NCI-H2081 treated with DMSO at 0.1 percent for 48 hours (cell line): ENCODE measurements around the gene ARHGAP27.
"Not testable (repeated sequence)": the region's sequence is repeated elsewhere in the genome, so short reads cannot be mapped to it uniquely, and the experiment has no call there.

Source experiments
- DNase-seq: peaks from one replicate; lab custom pipeline; 2025; lab: John Stamatoyannopoulos, UW

Gene ARHGAP27

DNA sequence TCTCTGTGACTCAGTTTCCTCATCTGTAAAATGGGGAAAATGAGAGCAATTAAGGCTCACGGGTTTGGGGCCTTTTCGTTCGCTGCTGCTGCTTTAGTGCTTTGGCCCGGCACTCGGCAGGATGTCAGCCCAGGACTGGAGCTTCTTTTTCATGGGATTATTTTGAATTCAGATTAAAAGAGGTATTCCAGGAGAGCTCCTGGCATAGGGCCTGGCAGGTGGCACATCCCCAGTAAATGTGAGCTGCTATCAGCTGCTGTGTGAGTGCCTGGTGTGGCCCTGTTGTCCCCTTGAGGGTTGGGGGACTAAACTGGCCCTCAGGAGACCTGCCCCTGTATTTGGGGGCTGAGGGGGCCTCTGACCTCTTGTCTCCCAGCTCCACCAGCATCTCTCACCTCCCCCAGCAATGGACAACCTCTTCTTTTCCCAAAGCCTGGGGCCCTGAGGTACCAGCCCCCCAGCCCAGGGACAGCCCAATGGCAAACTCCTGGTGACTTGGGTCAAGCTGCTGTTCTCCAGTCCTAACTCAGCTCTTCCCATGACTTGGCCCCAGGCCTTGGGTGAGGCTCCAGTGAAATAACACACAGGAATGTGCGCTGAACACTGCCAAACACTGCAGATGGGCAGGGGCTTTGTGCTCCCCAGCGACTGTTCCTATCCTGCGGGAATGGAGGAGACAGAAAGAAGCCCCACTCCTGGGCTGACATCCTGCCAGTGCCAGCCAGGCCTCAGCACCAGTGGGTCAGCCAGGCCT, 14.4 kb upstream of the ARHGAP27 start:
- not testable (repeated sequence) for DNase-seq

DNA sequence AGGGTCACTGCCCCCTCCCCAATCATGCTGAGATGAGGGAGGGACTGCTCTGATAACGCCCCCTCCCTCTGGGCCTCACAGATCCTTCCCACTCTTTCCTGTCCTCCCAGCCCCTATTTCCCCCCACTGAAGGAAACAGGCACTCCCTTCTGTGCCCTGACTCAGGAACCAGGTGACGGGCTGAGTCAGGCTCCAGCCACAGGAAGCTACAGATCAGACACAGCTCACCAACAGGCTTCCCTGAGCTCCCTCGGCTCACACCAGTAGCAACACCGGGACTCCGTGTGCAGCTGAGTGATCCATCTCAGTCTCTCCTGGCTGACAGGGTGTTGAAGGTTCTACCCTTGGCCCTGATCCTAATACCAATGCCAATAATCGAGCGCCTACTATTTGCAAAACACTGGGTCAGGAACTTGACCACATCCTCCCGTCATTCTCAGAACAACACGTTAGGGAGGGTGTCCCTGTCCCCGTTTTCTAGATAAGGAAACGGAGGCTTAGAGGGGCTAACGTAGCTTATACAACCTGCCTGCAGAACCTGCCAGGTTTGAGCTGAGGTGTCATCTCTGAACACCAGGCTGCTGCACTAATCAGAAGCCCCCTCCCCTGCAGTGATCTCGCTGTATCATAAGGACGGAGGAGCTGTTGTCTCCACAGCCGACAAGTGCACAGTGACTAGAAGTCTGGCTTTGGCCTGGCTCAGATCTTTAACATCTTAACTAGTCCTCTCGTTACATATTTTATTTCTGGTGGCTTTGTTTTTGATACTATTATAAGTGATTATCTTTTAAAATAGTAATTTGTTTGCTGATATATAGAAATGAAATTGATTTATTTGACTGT, 13.5 kb upstream of the ARHGAP27 start:
- not testable (repeated sequence) for DNase-seq

DNA sequence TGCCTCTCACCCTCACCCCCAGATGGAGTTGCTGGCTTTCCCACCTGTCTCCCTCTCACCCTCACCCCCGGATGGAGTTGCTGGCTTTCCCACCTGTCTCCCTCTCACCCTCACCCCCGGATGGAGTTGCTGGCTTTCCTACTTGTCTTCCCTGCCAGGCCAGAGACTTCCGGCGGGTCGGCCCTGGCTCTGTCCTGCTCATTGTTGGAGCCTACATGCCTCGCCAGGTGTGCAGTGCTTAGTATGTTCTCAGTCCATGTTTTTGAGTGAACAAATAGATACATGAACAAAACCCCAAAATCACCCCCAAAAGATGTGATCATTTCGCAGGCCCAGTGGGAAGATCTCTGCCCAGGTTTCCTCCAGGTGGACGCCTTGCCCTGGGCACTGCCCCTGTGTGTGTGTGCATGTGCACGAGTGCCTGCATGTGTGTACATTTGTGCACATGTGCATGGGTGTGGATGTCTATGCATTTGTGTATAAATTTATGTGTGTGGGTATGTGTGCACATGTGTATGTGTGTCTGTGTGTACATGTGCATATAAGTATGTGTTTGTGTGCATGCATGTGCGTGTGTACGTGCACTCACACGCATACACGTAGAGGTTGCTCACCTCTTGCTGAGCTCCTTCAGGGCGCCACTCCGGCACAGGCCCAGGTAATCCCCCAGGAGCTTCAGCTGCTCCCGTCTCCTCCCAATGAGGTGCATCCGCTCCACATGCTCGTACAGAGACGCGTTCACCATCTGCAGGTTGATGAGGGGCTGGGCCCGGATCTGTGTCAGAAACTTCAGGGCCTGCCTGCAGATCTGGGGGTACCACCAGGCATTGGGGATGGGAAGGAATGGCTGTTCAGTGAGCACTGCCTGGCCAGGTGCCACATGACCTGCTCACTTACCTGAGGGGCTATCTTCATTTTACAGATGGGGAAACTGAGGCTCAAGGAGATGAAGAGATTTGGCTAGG, 12.5 kb upstream of the ARHGAP27 start:
- DNase-seq: not testable (repeated sequence)

DNA sequence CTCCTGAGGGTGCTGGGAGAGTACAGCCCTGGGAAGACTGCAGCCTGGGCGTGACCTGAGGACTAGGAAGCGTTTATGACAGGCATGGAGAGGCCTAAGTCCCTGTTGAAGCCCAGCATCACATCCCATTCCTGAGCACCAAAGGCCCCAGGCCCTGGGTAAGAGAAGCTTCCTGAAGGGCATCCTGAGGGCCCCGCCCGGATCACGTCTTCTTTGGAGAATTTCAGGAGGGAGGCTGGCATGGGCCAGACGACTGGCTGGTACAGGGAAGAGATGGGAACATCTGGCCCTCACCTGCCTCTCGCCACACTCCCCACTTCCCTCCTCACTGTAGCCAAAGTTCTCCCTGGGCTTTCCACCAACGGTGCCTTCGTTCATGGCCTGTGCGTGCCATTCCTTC, 11.6 kb upstream of the ARHGAP27 start:
- not testable (repeated sequence) for DNase-seq

DNA sequence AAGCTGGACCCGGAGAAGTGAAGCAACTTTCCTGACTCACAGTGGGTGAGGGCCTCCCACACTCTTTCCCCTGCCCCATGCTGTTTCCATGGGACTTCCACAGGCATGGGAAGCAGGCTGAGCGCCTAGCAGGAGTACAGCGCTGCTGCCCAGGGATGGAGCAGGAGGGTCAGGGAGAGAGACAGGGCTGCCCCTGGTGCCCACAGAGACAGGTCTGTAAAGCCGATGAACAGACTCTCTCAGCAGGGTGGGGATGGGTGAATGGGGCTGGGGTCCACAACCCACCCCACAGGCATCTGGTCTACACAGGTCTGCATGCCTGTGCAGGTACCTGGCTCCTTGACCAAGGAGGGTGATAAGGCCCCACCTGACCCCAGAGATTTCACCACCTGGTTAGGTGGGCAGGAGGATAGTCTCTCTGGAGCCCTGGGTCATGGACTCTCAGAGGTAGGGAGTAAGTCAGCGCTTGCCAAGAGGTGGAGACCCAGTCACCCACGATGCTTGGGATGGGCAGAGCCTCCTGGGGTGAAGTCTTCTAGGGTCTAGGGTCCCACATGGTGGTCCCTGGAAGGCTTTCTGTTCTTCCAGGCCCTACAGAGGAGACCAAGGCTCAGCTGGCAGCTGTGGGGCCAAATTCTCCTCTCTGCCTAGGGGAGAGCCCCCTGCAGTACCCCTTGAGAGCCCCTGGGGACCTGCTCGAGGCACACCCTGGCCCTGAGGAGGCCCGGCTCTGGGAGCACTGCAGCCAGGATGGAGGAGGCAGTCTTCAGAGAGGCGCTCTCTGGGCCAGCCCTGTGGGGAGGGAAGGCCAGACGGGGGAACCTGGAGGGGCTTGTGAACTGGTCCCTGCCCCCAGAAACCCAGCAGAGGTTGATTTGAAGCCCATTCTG, 10.9 kb upstream of the ARHGAP27 start:
- DNase-seq: not testable (repeated sequence)

DNA sequence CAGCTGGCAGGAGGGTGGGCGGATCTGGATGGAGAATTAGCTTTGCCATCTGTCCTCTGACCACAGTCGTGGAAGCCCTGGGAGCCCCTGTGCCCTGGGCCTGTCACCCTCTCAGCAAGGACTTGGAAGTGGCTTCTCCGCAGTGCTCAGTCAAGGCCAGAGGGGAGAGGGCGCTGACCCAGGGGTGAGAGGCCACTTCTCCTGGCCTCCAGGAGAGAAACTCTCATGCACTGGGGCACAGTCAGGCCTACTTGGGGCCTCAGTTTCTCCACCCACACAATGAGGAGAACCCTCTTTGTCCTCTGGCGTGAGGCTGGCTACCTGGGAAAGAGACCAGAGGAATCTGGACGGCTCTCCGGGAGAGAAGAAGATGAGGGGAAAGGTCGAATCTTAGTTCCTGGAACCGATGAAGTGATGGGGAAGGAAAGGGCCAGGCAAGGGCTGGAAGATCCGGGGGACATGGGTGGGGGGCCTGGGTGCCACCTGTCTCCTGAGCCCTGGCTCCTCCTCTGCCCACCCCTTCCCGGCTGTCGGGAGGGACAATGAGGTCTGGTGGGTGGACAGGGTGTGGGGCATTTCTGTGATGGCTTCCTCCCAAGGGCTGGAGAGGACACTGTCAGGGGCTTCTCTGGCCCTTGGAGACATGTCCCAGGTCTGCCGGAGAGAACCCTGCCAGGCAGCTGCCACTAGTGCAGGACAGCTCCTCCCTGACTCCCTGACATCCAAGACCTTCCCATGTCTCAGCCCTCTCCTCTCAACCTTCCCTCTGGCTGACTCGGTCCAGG, 9.0 kb upstream of the ARHGAP27 start:
- DNase-seq: no peak

DNA sequence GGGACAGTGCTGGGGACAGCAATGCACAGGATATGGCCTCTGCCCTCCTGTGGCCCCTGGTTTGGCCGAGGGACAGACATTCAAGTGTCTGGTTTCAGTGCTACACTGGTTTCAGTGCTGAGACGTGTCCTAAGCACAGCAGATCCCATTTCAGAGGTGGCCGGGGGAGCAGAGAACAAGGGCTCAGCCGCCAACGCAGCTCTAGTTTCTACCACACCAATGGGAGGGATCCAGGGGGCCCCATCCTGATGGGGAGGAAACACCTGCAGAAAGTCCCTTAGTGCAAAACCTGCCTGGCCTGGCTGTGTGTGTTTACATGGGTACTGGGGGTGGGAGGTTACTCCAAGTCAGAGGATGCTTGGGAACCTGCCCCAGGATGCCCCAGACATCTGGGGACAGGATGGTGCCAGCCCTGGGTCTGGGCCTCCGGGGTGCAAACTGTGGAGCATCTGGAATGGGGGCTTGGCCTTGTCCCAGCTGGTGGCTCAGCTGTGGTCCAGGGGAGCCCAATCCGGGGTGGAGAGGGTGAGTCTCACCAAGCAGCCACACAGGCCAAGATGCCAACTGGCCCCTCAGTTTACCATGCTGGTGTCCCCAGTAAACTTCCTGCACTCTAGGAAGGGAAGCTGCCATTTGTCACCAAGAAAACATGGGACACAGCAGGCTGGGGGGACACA, 8.3 kb upstream of the ARHGAP27 start:
- not testable (repeated sequence) for DNase-seq

DNA sequence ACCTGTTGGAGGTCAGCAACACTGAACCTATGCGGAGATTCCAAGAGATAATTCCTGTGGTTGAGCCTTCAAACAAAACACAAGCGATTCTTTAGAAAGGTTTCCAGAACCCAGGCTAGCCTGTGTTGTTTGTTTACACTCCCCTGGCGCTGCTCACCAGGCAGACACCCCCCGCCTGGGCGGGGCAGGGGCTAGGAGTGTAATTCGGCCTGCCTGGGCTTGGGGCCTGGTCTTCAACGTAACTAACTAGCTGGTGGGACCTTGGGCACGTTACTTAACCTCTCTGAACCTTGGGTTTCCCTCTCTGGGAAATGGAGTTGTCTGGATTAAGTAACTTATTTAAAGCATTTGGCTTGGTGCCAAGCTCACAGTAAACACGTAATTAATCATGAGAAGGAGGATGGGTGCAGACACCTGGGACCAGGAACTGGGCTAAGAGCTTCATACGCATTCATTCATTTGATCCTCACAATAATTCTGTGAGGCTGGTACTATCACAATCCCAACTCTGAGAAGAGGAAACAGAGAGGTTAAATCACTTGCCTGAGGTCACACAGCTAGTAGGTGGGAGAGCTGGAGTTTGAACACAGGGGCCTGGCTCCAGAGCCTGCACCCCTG, 7.6 kb upstream of the ARHGAP27 start:
- no peak for DNase-seq

DNA sequence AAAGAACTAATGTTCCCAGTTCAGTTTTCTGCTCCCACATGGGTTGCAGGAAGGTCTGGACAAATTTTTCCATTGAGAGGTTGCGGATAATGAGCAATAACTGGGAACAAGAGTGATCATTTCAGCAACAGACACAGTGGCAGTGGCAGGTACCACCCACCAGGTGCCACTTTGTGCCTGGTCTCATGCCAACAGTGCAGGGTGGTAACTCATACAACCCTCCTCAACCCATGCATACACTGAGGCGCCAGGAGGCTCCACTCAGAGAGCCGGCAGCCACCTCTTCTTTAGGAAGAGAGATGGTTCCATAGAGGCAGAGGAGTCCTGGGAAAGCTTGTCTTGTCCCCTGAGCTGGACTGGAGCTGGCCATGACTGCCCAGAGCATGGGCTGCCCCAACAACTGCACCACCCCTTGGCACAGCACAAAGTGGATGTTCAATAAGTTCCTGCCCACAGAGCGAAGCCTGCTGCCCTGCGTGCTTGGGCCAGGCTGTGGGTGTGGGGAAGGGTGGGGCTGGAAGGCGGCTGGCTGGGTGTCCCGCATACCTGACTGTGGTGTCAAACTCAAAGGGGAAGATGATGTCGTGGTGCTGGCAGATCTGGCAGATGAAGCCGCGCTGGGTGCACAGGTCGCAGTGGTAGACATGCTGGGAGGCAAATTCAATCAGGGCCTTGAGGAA, 6.4 kb upstream of the ARHGAP27 start:
- DNase-seq: no peak

DNA sequence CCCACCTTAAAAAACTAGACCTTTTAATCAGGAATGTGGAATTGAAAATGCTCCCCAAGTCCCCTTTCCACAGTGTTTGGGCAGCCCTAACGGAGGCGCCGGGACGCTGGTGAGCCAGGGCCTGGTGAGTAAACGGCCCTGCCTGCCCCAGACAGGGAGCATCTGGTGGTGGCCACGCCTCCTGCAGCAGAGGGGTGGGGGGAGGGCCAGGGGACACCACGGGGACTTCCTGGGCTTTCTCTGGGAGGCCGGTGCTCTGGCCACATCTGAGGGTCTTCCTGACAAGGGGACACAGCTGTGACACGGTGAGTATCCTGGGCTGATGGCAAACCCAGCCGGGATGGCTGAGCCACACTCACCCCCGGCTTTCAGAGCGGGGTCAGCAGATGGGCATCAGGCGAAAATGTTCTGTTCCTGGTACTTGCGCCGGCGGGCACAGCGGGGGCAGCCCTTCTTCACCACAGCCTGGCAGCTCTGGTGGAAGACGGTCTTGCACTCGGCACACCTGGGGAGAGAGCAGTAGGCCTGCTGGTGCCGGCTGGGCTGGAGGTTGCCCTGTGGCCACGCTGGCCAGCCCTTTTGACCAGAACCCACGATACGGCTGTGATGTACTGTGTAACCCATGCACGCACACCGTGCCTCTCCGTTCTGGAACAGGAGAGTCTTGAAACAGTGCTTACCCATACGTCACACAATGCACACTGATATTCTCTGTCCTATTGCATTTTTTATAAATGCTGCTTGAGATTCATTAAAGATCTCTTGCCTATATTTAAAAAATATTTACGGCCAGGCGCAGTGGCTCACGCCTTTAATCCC, 5.0 kb upstream of the ARHGAP27 start:
- no peak for DNase-seq

DNA sequence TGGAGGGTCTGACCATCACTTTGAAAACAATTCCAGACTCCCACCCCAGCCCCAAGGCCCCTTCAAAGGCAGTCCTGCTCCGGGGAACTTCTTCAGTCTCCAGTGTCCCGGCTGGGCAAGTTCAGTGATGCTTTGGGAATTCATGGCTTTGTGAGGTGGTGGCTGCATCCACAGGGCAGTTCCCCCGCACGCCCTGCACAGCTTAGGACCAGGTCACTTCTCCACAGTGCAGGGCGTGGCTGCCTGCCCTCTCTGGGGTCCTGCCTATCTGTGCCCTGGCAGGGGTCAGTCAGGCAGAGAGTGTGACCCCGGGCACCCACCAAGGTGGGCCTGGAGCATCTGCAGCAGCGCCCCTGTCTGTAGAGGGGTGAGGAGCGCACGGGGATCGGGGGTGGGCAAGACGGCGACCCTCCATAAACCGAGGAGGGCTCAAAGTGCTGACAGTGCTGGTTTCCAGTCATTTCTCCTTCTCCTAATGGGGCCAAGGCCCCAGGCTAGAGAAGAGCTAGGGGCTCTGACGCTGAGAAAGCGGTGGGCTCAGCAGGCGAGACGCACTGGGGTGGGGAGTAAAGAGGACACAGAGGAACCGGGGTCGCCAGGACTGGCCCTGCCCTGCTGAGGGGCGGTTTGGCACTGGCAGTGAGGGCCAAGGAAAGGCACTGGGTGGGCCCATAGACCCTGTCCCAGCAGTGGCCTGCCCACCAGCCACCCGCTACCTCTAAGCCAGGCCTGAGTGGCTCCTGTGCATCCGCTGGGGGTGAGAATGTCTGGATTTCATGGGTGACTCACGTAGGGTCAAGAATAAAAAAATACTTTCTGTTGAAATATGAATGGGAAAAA, 4.2 kb upstream of the ARHGAP27 start:
- no peak for DNase-seq

DNA sequence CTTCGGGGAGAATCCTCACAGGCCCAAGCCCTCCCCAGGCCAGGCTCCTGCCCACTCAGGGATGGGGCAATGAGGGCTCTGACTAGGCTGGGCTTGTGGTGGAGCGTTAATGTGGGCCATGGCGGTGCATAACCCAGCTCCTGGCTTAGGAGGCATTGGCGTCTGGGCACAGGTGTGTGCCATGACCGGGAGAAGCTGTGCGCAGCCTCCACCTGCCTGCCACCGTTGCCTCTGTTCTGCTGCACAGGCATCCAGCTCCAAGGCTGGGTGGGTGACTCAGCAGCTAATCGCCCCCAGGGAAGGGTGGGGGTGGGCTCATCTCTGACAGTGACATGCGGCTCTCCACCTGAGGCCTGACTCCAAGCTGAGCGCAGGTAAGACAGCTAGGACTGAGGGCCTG, 3.5 kb upstream of the ARHGAP27 start:
- no peak for DNase-seq

DNA sequence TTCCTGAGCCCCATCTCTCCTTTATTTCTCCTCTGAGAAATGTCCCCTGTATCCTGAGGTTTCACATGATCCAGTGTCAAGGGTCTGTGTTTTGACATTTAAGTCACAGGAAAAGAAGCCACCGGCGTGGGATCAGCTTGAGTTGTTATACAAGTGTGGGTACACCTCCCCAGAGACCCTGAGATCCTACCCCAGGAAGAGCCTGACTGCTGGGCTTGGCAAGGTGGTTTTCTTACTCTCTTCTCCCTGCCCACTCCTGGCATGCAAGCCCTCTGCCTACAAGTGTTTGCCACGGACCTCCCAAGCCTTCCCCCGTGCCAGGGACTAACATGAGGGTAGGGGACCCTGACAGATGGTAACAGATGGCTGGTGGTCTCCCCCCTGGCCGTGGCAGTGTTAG, 2.8 kb upstream of the ARHGAP27 start:
- DNase-seq: no peak

DNA sequence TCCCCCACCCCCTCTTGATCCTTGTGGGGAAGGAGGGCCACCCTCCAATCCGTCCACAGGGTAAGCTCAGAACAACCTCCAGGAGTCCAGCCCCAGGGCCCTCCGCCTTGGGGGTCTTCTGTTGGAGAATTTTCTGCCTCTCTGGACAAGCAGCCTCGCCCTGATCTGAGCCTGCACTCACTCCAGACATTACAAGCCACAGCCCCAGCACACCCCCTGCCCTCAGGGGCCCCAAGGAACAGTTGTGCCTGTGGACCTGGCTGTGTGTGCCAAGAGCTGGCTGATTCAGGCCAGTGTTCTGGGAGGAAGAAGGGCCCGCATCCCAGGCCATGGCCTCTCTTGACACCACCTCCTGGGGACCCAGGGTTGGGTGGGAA, 477 bp upstream of the ARHGAP27 start:
- DNase-seq: no peak

DNA sequence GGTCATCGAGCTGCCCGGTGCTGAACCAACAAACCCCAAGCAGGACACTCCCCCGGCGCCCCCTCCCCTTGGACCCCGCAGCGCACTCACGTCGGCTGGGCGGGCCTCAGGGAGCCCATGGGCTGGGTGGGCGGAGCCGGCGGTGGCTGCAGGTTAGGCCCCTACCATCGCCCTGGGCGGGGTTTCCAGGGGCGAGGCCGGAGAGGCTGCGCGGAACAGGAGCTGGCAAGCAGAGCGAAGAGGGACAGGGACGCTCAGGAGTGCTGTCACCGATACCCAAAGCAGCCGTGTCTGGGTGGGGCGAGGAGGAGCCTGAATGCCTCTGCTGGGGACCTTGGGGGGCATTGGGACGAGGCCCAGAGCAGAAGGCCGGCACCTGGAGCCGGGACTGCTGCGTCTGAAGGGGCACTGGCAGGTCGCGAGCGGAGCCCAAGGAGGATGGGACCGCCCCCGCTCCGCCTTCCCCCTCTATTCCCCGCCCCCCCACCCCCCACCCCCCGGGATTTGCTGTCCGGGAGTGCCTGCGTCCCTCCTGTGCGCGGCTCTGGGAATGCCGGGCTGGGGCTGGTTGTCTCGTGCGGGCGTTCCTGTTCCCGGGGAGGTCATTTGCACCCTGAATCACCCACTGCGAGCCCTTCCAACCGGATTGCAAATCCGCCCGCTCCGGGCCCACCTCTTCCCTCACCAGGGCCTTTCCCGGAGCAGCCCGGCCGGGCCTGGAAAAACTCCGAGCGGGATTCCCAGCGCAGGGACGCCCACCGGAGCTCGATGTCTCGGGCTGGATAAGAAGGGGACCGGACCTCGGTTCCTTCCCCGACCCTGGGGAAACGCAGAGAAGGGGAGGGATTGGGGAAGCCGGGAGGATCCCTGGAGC, 902 bp downstream of the ARHGAP27 start:
- DNase-seq: no peak
